ENCODE results near the gene TMA7. TPM values are rescaled to one million over a fixed set of nuclear protein-coding genes. Genes with fewer than 3 reads are reported as not detected.

Gene TMA7
- total and polyA plus RNA-seq, 2 of the 13 experiments (the other 11 are each of a cell fraction or from before 2014, with no cell fraction given), result 100 to 486 TPM

DNA sequence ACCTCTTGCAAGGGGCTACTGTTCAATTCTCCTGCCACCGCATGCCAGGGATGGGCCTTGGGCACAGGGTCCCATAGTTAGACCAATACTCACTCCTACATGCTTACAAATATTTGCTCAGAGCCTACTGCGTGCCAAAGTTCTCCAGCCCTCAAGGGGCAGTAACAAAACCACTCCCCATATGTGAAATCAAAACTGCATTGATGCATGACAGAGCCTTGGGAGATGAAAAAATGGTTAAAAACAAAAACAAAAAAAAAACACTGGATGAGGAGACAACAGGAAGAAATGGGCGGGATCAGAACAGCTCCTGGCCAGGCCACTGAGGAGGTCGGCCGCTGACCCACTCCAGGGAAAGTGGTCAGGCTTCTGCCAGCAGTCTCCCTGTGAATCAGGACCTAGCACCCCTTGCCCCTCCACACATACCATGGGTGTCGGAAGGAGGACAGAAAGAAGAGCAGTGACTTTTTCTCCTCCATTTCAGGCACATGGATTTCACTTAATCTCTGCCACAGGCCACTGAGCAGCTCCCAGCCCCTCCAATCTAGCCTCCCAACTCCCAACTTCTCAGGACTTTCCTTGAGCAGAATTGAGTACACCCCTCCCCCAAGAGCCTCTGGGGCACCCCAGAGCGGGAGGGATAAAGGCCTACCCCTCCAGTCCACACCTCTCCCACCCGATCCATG is 13.0 kb upstream of the TMA7 start (continued):
- TF ChIP-seq, protein P1, sequence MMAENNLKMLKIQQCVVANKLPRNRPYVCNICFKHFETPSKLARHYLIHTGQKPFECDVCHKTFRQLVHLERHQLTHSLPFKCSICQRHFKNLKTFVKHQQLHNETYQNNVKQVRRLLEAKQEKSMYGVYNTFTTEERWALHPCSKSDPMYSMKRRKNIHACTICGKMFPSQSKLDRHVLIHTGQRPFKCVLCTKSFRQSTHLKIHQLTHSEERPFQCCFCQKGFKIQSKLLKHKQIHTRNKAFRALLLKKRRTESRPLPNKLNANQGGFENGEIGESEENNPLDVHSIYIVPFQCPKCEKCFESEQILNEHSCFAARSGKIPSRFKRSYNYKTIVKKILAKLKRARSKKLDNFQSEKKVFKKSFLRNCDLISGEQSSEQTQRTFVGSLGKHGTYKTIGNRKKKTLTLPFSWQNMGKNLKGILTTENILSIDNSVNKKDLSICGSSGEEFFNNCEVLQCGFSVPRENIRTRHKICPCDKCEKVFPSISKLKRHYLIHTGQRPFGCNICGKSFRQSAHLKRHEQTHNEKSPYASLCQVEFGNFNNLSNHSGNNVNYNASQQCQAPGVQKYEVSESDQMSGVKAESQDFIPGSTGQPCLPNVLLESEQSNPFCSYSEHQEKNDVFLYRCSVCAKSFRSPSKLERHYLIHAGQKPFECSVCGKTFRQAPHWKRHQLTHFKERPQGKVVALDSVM (CRISPR knock-in tag; IDR thresholded peaks at IDR 0.05), result no peak
- TF ChIP-seq ZNF296 (CRISPR knock-in tag; conservative IDR thresholded peaks at IDR 0.05), result no peak
- TF ChIP-seq RCOR2 (CRISPR knock-in tag; IDR thresholded peaks at IDR 0.05), result no peak
- peak; percentile 87; the same call in 1 of the 2 replicates for TF ChIP-seq ZBTB7B (CRISPR knock-in tag; IDR thresholded peaks at IDR 0.05)
- TF ChIP-seq MED8 (CRISPR knock-in tag; IDR thresholded peaks at IDR 0.05; ENCODE audit: insufficient replicate concordance), result no peak
- TF ChIP-seq PPARG (CRISPR knock-in tag; conservative IDR thresholded peaks at IDR 0.05), result 0 out of 2 replicates have a peak, but pooled peaks have one; percentile 42
- TF ChIP-seq ZNF230 (CRISPR knock-in tag; IDR thresholded peaks at IDR 0.05), result no peak
- no peak for TF ChIP-seq ZNF567 (CRISPR knock-in tag; IDR thresholded peaks at IDR 0.05; ENCODE audit: borderline replicate concordance)
- no peak for TF ChIP-seq XBP1 (CRISPR knock-in tag; IDR thresholded peaks at IDR 0.05)
- TF ChIP-seq, protein P2, sequence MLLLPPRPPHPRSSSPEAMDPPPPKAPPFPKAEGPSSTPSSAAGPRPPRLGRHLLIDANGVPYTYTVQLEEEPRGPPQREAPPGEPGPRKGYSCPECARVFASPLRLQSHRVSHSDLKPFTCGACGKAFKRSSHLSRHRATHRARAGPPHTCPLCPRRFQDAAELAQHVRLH (CRISPR knock-in tag; IDR thresholded peaks at IDR 0.05; ENCODE audit: borderline replicate concordance, low read depth), result no peak
- TF ChIP-seq, protein P3, sequence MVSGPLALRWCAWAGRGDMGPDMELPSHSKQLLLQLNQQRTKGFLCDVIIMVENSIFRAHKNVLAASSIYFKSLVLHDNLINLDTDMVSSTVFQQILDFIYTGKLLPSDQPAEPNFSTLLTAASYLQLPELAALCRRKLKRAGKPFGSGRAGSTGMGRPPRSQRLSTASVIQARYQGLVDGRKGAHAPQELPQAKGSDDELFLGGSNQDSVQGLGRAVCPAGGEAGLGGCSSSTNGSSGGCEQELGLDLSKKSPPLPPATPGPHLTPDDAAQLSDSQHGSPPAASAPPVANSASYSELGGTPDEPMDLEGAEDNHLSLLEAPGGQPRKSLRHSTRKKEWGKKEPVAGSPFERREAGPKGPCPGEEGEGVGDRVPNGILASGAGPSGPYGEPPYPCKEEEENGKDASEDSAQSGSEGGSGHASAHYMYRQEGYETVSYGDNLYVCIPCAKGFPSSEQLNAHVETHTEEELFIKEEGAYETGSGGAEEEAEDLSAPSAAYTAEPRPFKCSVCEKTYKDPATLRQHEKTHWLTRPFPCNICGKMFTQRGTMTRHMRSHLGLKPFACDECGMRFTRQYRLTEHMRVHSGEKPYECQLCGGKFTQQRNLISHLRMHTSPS (CRISPR knock-in tag; IDR thresholded peaks at IDR 0.05; ENCODE audit: low read depth), result peak; percentile 98
- TF ChIP-seq, protein P4, sequence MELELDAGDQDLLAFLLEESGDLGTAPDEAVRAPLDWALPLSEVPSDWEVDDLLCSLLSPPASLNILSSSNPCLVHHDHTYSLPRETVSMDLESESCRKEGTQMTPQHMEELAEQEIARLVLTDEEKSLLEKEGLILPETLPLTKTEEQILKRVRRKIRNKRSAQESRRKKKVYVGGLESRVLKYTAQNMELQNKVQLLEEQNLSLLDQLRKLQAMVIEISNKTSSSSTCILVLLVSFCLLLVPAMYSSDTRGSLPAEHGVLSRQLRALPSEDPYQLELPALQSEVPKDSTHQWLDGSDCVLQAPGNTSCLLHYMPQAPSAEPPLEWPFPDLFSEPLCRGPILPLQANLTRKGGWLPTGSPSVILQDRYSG (CRISPR knock-in tag; IDR thresholded peaks at IDR 0.05), result no peak
- no peak for TF ChIP-seq NR3C1 (CRISPR knock-in tag; IDR thresholded peaks at IDR 0.05)
- TF ChIP-seq BORCS8-MEF2B (CRISPR knock-in tag; IDR thresholded peaks at IDR 0.05), result no peak
- no peak for TF ChIP-seq ETV6 (CRISPR knock-in tag; conservative IDR thresholded peaks at IDR 0.05)
- TF ChIP-seq ZNF570 (CRISPR knock-in tag; IDR thresholded peaks at IDR 0.05; ENCODE audit: borderline replicate concordance), result no peak
- peak; percentile 69 for TF ChIP-seq GATAD2A (CRISPR knock-in tag; IDR thresholded peaks at IDR 0.05)
- no peak for TF ChIP-seq STAT5B (CRISPR knock-in tag; IDR thresholded peaks at IDR 0.05)
- no peak for TF ChIP-seq ZFP37 (CRISPR knock-in tag; IDR thresholded peaks at IDR 0.05; ENCODE audit: borderline replicate concordance)
- TF ChIP-seq PRPF4 (IDR thresholded peaks at IDR 0.05; ENCODE audit: low read depth, low read length, poor library complexity, severe bottlenecking), result no peak
- TF ChIP-seq NFIB (CRISPR knock-in tag; IDR thresholded peaks at IDR 0.05; ENCODE audit: borderline replicate concordance), result no peak
- TF ChIP-seq ZNF292 (CRISPR knock-in tag; IDR thresholded peaks at IDR 0.05; ENCODE audit: borderline replicate concordance, low read depth), result no peak
- TF ChIP-seq, protein P5, sequence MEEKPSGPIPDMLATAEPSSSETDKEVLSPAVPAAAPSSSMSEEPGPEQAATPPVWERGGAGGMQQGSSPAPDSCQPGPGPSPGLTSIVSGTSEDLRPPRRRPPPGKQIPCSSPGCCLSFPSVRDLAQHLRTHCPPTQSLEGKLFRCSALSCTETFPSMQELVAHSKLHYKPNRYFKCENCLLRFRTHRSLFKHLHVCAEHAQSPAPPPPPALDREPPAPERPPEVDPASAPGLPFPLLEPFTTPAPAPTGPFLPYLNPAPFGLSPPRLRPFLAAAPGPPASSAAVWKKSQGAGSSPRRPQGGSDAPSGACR (CRISPR knock-in tag; IDR thresholded peaks at IDR 0.05), result 0 out of 2 replicates have a peak, but pooled peaks have one; percentile 44
- TF ChIP-seq ZNF326 (CRISPR knock-in tag; IDR thresholded peaks at IDR 0.05; ENCODE audit: borderline replicate concordance), result no peak
- no peak for TF ChIP-seq MTA3 (CRISPR knock-in tag; IDR thresholded peaks at IDR 0.05)
- TF ChIP-seq ZNF329 (CRISPR knock-in tag; IDR thresholded peaks at IDR 0.05; ENCODE audit: low read depth), result no peak
